CD14-positive monocyte (primary cell): ENCODE data around the gene ELMO1. TPM values are rescaled to one million over a fixed set of nuclear protein-coding genes. Genes with fewer than 3 reads are reported as not detected.

Experiments used
- DNase-seq, 3 donors: peaks; one replicate each; pipeline ENCODE4 v3.0.0-alpha.2; 2011 to 2022
- H2AFZ ChIP-seq: 2 replicates; pipeline ENCODE4 v1.6.0; 2012; ENCODE audit warnings: mild to moderate bottlenecking, low read depth, low read length, inconsistent platforms; ENCODE audit not compliant: insufficient read depth, poor library complexity, severe bottlenecking
- H3K27ac ChIP-seq, 2 donors: 1 replicate in 1 of 2; 2 replicates in 1 of 2; pipeline ENCODE4 v1.5.1; 2012 to 2013; ENCODE audit warnings: low read length in 2 of 2, control low read depth in 1 of 2, inconsistent platforms in 1 of 2, low read depth in 1 of 2, mild to moderate bottlenecking in 1 of 2
- H3K27me3 ChIP-seq, 2 donors: one replicate each; pipeline versions ENCODE4 v1.6.0 to v1.6.1; 2011 to 2013; ENCODE audit warnings: low read length in 2 of 2; ENCODE audit not compliant: control insufficient read depth in 2 of 2, insufficient read depth in 2 of 2
- H3K36me3 ChIP-seq, 2 donors: replicated peaks in 1 of 2; 1 replicate in 1 of 2; 2 replicates in 1 of 2; pipeline versions ENCODE4 v1.5.1 to v1.6.1; 2012 to 2013; ENCODE audit warnings: low read length in 2 of 2, control low read depth in 1 of 2, inconsistent platforms in 1 of 2, mild to moderate bottlenecking in 1 of 2; ENCODE audit not compliant: insufficient read depth in 2 of 2, control insufficient read depth in 1 of 2
- H3K4me1 ChIP-seq, 2 donors: 1 replicate in 1 of 2; 2 replicates in 1 of 2; pipeline versions ENCODE4 v1.5.1 to v1.6.1; 2012 to 2013; ENCODE audit warnings: low read length in 2 of 2, control low read depth in 1 of 2, inconsistent platforms in 1 of 2, mild to moderate bottlenecking in 1 of 2, moderate library complexity in 1 of 2; ENCODE audit not compliant: insufficient read depth in 2 of 2, control insufficient read depth in 1 of 2
- H3K4me2 ChIP-seq: replicated peaks from 2 replicates; pipeline ENCODE3; 2012; ENCODE audit warnings: low read length, moderate library complexity, mild to moderate bottlenecking; ENCODE audit not compliant: poor library complexity, severe bottlenecking; ENCODE audit errors: extremely low read depth
- H3K4me3 ChIP-seq, 3 experiments: fragments of 200-600 bp in 1 of 3; sonication (generic) in 1 of 3; replicated peaks in 1 of 3; 1 replicate in 2 of 3; 2 replicates in 1 of 3; pipeline ENCODE4 v1.5.1; 2011 to 2013; ENCODE audit warnings: low read length in 3 of 3, mild to moderate bottlenecking in 3 of 3, control low read depth in 2 of 3, low read depth in 2 of 3, inconsistent platforms in 1 of 3, moderate library complexity in 1 of 3
- H3K79me2 ChIP-seq: 2 replicates; pipeline ENCODE4 v1.6.0; 2012; ENCODE audit warnings: mild to moderate bottlenecking, control low read depth, inconsistent platforms, low read length, moderate library complexity; ENCODE audit not compliant: insufficient read depth
- H3K9ac ChIP-seq: 2 replicates; pipeline ENCODE4 v1.6.0; 2017; ENCODE audit warnings: low read length, mild to moderate bottlenecking; ENCODE audit not compliant: insufficient read depth, poor library complexity, severe bottlenecking
- H3K9me3 ChIP-seq, 2 donors: replicated peaks in 1 of 2; 1 replicate in 1 of 2; 2 replicates in 1 of 2; pipeline versions ENCODE4 v1.5.1 to v1.6.1; 2012 to 2013; ENCODE audit warnings: low read length in 2 of 2, control low read depth in 1 of 2; ENCODE audit not compliant: control insufficient read depth in 1 of 2, insufficient read depth in 1 of 2
- H4K20me1 ChIP-seq: 2 replicates; pipeline ENCODE4 v1.6.0; 2012; ENCODE audit warnings: mild to moderate bottlenecking, low read length, control low read depth, moderate library complexity; ENCODE audit not compliant: insufficient read depth
- H3K27ac Mint-ChIP-seq, 7 donors: one replicate each; pipeline ENCODE4 v1.8.0; 2020; ENCODE audit warnings: mild to moderate bottlenecking in 7 of 7, mixed read lengths in 7 of 7, moderate library complexity in 6 of 7, inconsistent platforms in 2 of 7
- H3K27me3 Mint-ChIP-seq, 3 donors: one replicate each; pipeline ENCODE4 v1.8.0; 2021 to 2022; ENCODE audit warnings: low read depth in 3 of 3, mild to moderate bottlenecking in 3 of 3, mixed read lengths in 3 of 3, moderate library complexity in 3 of 3, inconsistent platforms in 1 of 3
- H3K36me3 Mint-ChIP-seq, 2 donors: one replicate each; pipeline ENCODE4 v1.8.0; 2020; ENCODE audit warnings: mixed read lengths in 2 of 2, inconsistent platforms in 1 of 2, mild to moderate bottlenecking in 1 of 2
- H3K4me1 Mint-ChIP-seq: one replicate; pipeline ENCODE4 v1.8.0; 2020; ENCODE audit warnings: mild to moderate bottlenecking, mixed read lengths
- H3K4me3 Mint-ChIP-seq, 2 donors: one replicate each; pipeline ENCODE4 v1.8.0; 2020; ENCODE audit warnings: mild to moderate bottlenecking in 2 of 2, mixed read lengths in 2 of 2, moderate library complexity in 1 of 2
- H3K9me3 Mint-ChIP-seq, 7 donors: one replicate each; pipeline ENCODE4 v1.8.0; 2020 to 2022; ENCODE audit warnings: mixed read lengths in 7 of 7, mild to moderate bottlenecking in 6 of 7, moderate library complexity in 6 of 7, inconsistent platforms in 2 of 7
- WGBS: methylation state at CpG from one replicate; pipeline ENCODE4 v1.1.5; 2013; ENCODE audit warnings: missing lambda C conversion rate; ENCODE audit not compliant: insufficient coverage; 5-methylcytosine and 5-hydroxymethylcytosine counted together
- intact Hi-C, 2 donors: fragments of 100-400 bp; cut with micrococcal nuclease; formaldehyde crosslinking; loops; one replicate each; pipeline versions ENCODE4 v1.15.0 to v1.15.1; 2023
- polyA plus RNA-seq, 3 donors: library from polyadenylated mRNA; depleted of rRNA in 1 of 3; unstranded in 2 of 3; stranded (reverse) in 1 of 3; fragments of 300-500 nt in 2 of 3; fragments of >200 nt in 1 of 3; fragmentation: Illumina TruSeq in 2 of 3; gene quantifications; 1 replicate in 2 of 3; 2 replicates in 1 of 3; pipeline ENCODE4 v1.2.3, GENCODE V29; 2012 to 2021
- TF ChIP-seq, protein P1 (sequence below): fragments of 200-600 bp; IDR thresholded peaks from one replicate; pipeline ENCODE4 v1.8.0; 2022; ENCODE audit warnings: antibody characterized with exemption, mild to moderate bottlenecking

ELMO1 gene
- polyA plus RNA-seq, 3 donors = 46.6 to 50.2 (median 46.7) TPM

DNA sequence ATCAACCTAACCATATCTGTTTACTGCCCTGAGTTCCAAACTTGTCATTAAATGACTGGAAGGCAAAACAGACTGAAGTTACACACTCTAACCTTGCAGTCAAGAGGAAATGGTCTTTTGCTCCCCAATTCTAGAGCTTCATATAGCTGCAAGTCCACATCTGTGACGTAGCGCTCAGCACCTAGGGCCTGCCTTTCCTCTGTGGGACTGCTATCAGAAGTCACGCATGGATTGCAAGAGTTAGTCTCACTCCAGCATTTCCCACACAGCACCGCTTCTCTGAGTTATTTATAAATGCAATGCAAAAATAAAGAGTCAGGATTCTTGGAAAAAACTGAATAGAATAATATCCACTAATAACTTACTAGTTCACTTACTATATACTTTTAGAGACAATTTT lies 96.9 kb downstream of the ELMO1 start:
- H3K4me1 ChIP-seq = peaks cover 47% of the 10 kb centered on the region in 2 donors
- peaks cover 98% of the 10 kb centered on the region for H4K20me1 ChIP-seq
- peaks cover 68% of the 10 kb centered on the region for H3K4me1 Mint-ChIP-seq
- no peak overlapping the region for H2AFZ ChIP-seq
- H3K36me3 Mint-ChIP-seq = peaks cover 0 to 2% of the 10 kb centered on the region in 2 donors
- H3K9ac ChIP-seq = no peak overlapping the region
- WGBS = 67% methylated on average over 2 of the region's 4 CpGs
- no peak overlapping the region for H3K4me3 Mint-ChIP-seq
- no peak for DNase-seq
- TF ChIP-seq, protein P1, sequence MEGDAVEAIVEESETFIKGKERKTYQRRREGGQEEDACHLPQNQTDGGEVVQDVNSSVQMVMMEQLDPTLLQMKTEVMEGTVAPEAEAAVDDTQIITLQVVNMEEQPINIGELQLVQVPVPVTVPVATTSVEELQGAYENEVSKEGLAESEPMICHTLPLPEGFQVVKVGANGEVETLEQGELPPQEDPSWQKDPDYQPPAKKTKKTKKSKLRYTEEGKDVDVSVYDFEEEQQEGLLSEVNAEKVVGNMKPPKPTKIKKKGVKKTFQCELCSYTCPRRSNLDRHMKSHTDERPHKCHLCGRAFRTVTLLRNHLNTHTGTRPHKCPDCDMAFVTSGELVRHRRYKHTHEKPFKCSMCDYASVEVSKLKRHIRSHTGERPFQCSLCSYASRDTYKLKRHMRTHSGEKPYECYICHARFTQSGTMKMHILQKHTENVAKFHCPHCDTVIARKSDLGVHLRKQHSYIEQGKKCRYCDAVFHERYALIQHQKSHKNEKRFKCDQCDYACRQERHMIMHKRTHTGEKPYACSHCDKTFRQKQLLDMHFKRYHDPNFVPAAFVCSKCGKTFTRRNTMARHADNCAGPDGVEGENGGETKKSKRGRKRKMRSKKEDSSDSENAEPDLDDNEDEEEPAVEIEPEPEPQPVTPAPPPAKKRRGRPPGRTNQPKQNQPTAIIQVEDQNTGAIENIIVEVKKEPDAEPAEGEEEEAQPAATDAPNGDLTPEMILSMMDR = no peak
- peaks cover 84% of the 10 kb centered on the region for H3K79me2 ChIP-seq
- H3K36me3 ChIP-seq = no peaks in the 10 kb centered on the region
- H3K4me3 ChIP-seq = no peak overlapping the region
- H3K27ac Mint-ChIP-seq = no peak overlapping the region
- H3K27me3 Mint-ChIP-seq = peaks cover 0 to 4% (median 0%) of the 10 kb centered on the region in 3 donors
- H3K27me3 ChIP-seq = no peaks in the 10 kb centered on the region
- intact Hi-C loops = loop anchor here in 1 of 2 donors (2.0 to 5.0 kb wide), 2 partner anchors 39 to 115 kb away; no protein-coding TSS in a partner anchor
- H3K4me2 ChIP-seq = no peak overlapping the region
- peaks cover 0 to 5% (median 0%) of the 10 kb centered on the region in 7 donors for H3K9me3 Mint-ChIP-seq
- H3K9me3 ChIP-seq = no peaks in the 10 kb centered on the region
- no peak overlapping the region for H3K27ac ChIP-seq

DNA sequence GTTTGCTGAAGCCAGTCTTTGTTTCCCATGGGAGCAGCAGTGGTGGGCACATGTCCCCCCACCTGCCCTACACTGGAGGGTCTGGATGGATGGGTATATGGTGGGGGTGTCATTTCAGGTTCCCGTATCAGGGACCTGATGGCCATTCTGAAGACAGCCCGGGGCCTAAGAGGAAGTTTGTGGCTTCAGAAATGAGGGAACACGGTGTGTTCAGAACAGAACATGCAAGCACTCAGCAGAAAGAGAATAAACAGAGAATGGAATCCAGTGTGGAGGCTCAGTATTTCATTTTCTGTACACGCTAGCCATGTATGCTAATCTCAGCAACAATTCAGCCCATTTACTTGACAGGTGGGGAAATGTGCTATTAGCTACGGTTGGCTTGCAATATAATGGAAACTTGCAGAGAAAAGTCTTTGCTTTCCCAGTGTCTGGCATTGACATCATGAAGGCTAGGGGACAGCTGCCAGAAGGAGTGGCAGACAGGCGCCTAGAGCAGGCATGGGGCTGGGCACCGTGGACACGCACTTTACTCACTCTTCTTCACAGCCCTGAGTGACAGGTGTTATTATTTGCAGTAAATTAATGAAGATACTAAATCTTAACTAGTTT lies 98.6 kb downstream of the ELMO1 start:
- Histone ChIP-seq H3K27ac (peak overlapping the region in 1 of 2 donors; percentile 39), H3K27me3 (no peaks in the 10 kb centered on the region), H3K9me3 (no peaks in the 10 kb centered on the region), H2AFZ (no peak overlapping the region), H3K4me2 (peak overlapping the region; percentile 22), H3K4me3 (no peak overlapping the region), H4K20me1 (peaks cover 98% of the 10 kb centered on the region), H3K9ac (no peak overlapping the region), H3K36me3 (no peaks in the 10 kb centered on the region), H3K4me1 (peaks cover 48 to 49% of the 10 kb centered on the region in 2 donors), H3K79me2 (peaks cover 87% of the 10 kb centered on the region)
- H3K4me1 Mint-ChIP-seq = peaks cover 60% of the 10 kb centered on the region
- peaks cover 0 to 2% of the 10 kb centered on the region in 2 donors for H3K36me3 Mint-ChIP-seq
- H3K9me3 Mint-ChIP-seq = peaks cover 0 to 5% (median 0%) of the 10 kb centered on the region in 7 donors
- peak overlapping the region in 1 of 2 donors; percentile 21 for H3K4me3 Mint-ChIP-seq
- DNase-seq = peak; percentile 34 to 44 (median 35)
- intact Hi-C loops = loop anchor here in 1 of 2 donors (5.0 kb wide), 1 partner anchor 38 kb away; no protein-coding TSS in a partner anchor
- 4% methylated on average over 4 of the region's 8 CpGs for WGBS
- peak overlapping the region in 5 of 7 donors; percentile 2 to 29 (median 26) for H3K27ac Mint-ChIP-seq
- TF ChIP-seq, protein P1 = no peak
- peaks cover 0 to 4% (median 0%) of the 10 kb centered on the region in 3 donors for H3K27me3 Mint-ChIP-seq
